Thymus (tissue), 11 donors: ENCODE data around the gene GPC6. TPM values are rescaled to one million over a fixed set of nuclear protein-coding genes. Genes with fewer than 3 reads are reported as not detected.

Experiments used
- DNase-seq, 9 donors: peaks; one replicate each; pipeline ENCODE4 v3.0.0-alpha.2; 2013; ENCODE audit warnings: low spot score in 9 of 9, low read depth in 6 of 9, missing footprints in 1 of 9
- H3K27ac ChIP-seq, 2 donors: one replicate each; pipeline ENCODE4 v1.5.1; 2013; ENCODE audit warnings: control low read depth in 1 of 2, low read depth in 1 of 2, low read length in 1 of 2, mild to moderate bottlenecking in 1 of 2, moderate library complexity in 1 of 2
- H3K27me3 ChIP-seq, 2 donors: one replicate each; pipeline ENCODE4 v1.5.1; 2013; ENCODE audit warnings: low read length in 1 of 2; ENCODE audit not compliant: control insufficient read depth in 2 of 2, insufficient read depth in 1 of 2
- H3K36me3 ChIP-seq, 2 donors: one replicate each; pipeline ENCODE4 v1.5.1; 2013; ENCODE audit warnings: low read length in 1 of 2, mild to moderate bottlenecking in 1 of 2, moderate library complexity in 1 of 2; ENCODE audit not compliant: control insufficient read depth in 2 of 2, insufficient read depth in 2 of 2
- H3K4me1 ChIP-seq, 2 donors: one replicate each; pipeline ENCODE4 v1.5.1; 2013; ENCODE audit warnings: low read length in 2 of 2; ENCODE audit not compliant: control insufficient read depth in 2 of 2, insufficient read depth in 2 of 2
- H3K4me3 ChIP-seq, 2 donors: one replicate each; pipeline ENCODE4 v1.5.1; 2013; ENCODE audit warnings: low read length in 2 of 2, control low read depth in 1 of 2, mild to moderate bottlenecking in 1 of 2
- H3K9me3 ChIP-seq, 2 donors: one replicate each; pipeline ENCODE4 v1.5.1; 2013; ENCODE audit warnings: low read length in 1 of 2, mild to moderate bottlenecking in 1 of 2; ENCODE audit not compliant: control insufficient read depth in 2 of 2, insufficient read depth in 1 of 2
- WGBS: extraction: QIAGEN DNeasy Blood & Tissue Kit; methylation state at CpG from one replicate; pipeline ENCODE4 v1.1.7; 2013; 5-methylcytosine and 5-hydroxymethylcytosine counted together
- polyA plus RNA-seq: library from polyadenylated mRNA; stranded (reverse); fragments of 200-250 nt; gene quantifications from one replicate; pipeline ENCODE4 v1.2.3, GENCODE V29; 2013
- total RNA-seq: library from RNA; stranded (reverse); fragments of 120-200 nt; gene quantifications from one replicate; pipeline ENCODE4 v1.2.4, GENCODE V29; 2013
- donor health status: healthy.

GPC6 gene
- total and polyA plus RNA-seq, 2 donors = 1.1 to 6.9 TPM

DNA sequence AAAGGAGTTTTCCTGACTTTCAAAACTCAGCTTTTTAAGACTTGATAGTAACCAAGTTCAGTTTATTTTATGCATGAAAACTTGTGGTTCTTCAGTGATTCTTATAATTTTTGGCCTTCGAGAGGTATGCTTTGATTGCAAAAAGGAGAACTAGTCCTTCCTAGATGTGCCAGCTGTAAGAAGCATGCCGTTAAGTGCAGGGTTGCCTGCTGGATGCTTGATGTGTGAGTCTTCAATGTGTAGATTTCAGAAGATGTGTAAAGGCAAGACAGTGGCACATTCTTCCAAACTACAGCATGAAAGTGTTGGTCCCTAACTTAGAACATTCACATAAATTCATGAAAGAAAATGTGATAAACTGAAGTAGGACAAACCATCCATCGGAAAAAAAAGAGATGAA, 720.4 kb downstream of the GPC6 start:
- H3K27ac ChIP-seq = no peak overlapping the region
- H3K27me3 ChIP-seq = no peaks in the 10 kb centered on the region
- H3K36me3 ChIP-seq = no peaks in the 10 kb centered on the region
- no peaks in the 10 kb centered on the region for H3K4me1 ChIP-seq
- WGBS = 86% methylated on average over 3 of the region's 3 CpGs
- no peak for DNase-seq
- H3K9me3 ChIP-seq = no peaks in the 10 kb centered on the region
- no peak overlapping the region for H3K4me3 ChIP-seq

DNA sequence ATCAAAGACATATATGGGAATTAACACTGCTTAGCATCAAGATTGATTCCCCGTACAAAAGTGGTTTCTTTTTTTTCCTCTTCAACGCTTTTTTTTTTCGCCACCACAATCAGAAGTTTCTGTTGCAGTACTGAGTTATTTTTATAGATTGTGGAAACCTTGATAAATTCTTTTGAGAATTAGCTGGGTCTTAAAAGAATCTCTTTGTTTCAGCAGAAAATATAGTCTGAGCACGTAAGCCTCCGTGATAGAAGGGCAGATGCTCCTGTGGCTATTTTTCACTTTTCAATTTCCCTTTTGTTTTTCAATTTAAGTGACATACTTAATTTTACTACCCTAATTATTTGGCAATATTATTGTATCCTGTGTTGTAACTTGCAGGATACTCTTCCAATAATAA, 721.0 kb downstream of the GPC6 start:
- 83% methylated on average over 5 of the region's 5 CpGs for WGBS

DNA sequence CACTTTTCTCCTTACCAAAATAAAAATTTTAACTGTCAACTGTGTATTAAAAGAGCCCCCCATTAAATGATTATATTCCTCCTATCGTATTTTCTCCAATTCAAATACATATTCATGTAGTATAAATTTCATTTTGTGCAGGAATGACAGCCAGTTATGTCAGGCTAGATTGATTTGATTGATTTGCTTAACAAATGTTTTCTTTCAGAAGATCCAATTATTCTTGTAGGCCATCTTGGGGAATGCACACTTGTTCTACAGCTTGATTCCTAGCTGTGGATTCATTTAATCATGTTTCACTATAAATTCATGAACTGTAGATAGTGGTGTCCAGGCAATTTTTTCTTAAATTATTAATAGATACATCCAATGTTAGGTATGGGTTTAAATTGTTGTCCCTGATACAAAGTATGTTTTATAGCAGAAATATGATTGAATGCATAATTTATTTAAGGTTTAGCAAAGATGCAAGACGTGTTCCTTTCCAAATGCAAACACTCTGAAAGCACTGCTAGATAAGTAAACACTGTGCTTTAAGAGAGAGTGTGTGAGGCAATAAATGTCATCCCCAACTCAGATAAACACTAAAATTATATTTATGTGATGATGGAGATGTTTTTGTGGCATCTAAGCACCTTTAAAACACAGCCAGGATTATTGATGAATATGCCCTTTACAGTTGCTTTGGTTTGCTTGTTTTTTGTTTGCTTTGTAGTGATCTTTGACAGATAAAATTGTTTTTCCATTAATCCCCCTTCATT, 721.7 kb downstream of the GPC6 start:
- H3K9me3 ChIP-seq = no peaks in the 10 kb centered on the region
- H3K27ac ChIP-seq = no peak overlapping the region
- no peak for DNase-seq
- H3K4me1 ChIP-seq = no peaks in the 10 kb centered on the region
- WGBS = 87% methylated on average over 2 of the region's 2 CpGs
- no peak overlapping the region for H3K4me3 ChIP-seq
- no peaks in the 10 kb centered on the region for H3K27me3 ChIP-seq
- no peaks in the 10 kb centered on the region for H3K36me3 ChIP-seq

More for the DNA sequence above, 721.0 kb downstream of the GPC6 start:
- Histone ChIP-seq H3K9me3 (no peaks in the 10 kb centered on the region), H3K36me3 (no peaks in the 10 kb centered on the region), H3K27ac (no peak overlapping the region), H3K27me3 (no peaks in the 10 kb centered on the region), H3K4me3 (no peak overlapping the region), H3K4me1 (no peaks in the 10 kb centered on the region)
- DNase-seq = no peak

DNA sequence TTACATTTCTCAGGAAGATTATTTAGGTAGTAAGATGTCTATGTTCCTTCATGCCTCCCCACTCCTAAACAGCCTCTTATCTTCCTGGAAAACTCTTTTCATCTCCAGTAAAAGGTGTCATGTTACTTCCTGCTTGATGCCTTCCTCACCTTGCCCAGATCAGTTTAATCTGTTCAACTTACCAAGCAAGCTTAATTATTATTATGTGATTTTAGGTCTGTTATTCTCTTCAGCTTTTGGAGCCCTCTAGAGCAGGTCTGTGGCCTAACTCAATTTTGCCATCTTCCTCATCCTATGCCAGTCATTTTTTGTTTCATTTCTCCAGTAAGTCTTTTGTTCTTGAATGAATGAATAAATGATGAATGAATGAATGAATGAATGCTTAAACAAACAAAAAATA, 724.5 kb downstream of the GPC6 start:
- H3K27me3 ChIP-seq = no peaks in the 10 kb centered on the region
- H3K4me3 ChIP-seq = no peak overlapping the region
- H3K9me3 ChIP-seq = no peaks in the 10 kb centered on the region
- DNase-seq = no peak
- H3K36me3 ChIP-seq = no peaks in the 10 kb centered on the region
- H3K27ac ChIP-seq = no peak overlapping the region
- H3K4me1 ChIP-seq = no peaks in the 10 kb centered on the region

DNA sequence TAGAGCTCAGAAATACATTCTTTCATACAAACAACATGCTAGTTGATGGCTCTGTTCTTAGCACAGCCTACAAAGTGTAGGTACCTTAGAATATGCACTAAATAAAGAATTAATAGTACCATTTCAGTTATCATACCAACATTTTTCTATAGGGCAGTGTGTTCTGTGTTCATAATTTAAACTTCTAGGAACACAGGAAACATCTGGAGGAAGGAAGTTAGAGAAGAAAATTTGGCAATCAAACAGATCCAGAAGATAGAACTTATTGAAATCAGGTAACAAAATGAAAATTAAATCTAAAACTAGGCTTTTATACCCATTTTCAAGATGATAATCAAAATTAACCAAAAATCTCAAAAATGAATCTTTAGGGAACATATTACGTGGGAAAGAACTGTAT, 725.3 kb downstream of the GPC6 start:
- H3K27ac ChIP-seq = no peak overlapping the region
- WGBS = 99% methylated on average over 1 of the region's 1 CpG
- no peaks in the 10 kb centered on the region for H3K36me3 ChIP-seq
- no peaks in the 10 kb centered on the region for H3K4me1 ChIP-seq
- H3K27me3 ChIP-seq = no peaks in the 10 kb centered on the region
- H3K9me3 ChIP-seq = no peaks in the 10 kb centered on the region
- no peak overlapping the region for H3K4me3 ChIP-seq
- DNase-seq = no peak

DNA sequence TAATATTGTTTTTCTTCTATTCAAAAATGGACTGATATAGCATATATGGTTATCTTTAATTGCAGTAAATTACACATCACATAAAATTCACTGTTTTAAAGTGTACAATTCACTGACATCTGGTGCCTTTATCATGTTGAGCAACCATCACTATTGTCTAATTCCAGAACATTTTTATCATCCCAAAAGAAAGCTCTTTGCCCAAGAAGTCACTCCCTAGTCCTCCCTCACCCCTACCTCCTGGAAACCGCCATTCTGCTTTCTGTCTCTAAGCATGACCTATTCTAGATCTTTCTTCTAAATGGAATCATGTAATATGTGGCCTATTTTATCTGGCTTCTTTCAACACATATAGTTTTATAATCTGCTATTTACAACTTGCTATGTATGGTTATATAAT, 727.2 kb downstream of the GPC6 start:
- Histone ChIP-seq H3K36me3 (no peaks in the 10 kb centered on the region), H3K4me3 (no peak overlapping the region), H3K4me1 (no peaks in the 10 kb centered on the region), H3K27ac (no peak overlapping the region), H3K27me3 (no peaks in the 10 kb centered on the region), H3K9me3 (no peaks in the 10 kb centered on the region)
- WGBS = 96% methylated on average over 1 of the region's 1 CpG
- DNase-seq = no peak

DNA sequence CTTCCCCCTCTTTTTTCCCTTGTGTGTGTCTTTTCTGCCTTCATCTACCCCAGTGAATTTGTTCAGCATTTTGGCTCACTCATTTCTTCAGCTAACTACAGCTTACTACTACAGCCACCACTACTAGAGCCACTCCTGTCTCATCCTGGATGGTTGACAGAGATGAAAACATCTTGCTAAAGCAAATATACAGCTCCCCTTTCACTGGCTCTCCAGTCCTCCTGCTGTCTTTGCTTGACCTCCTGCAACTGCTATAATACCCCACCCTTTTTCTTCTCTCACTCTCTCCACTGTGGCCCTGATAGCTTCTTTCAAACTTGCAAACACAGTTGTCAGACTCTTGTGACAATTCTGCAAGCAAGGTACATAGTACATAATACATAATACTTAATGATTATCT, 729.3 kb downstream of the GPC6 start:
- Histone ChIP-seq H3K27ac (no peak overlapping the region), H3K9me3 (no peaks in the 10 kb centered on the region), H3K4me3 (no peak overlapping the region), H3K27me3 (no peaks in the 10 kb centered on the region), H3K36me3 (no peaks in the 10 kb centered on the region), H3K4me1 (no peaks in the 10 kb centered on the region)
- no peak for DNase-seq

DNA sequence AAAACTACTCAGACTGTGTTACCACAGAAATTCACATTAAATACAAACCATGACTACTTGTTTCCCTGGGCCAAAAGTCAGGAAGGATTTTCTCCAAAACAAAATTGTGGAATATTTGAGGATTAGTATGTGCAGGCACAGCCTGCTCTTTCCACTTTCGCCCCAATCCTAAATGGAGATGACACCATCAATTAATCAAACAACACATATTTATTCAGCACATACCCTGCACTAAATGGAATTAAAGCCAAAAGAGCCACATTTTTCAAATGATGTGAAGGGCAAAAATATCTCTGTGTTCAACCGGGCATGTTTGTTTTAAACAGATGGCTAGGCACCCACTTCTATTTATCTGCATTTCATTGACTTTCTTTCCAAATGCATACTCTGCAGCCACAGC, 729.8 kb downstream of the GPC6 start:
- H3K27ac ChIP-seq = no peak overlapping the region
- 96% methylated on average over 2 of the region's 2 CpGs for WGBS

DNA sequence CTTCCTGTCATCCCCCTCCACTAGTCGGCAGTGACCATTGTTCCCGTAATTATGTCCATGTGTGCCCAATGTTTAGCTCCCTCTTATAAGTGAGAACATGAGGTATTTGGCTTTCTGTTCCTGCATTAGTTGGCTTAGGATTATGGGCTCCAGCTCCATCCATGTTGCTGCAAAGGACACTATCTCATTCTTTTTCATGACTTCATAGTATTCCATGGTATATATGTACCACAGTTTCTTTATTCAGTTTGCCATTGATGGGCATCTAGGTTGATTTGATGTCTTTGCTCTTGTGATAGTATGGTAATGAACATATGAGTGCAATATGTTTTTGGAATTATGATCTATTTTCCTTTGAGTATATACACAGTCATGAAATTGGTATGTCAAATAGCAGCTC, 730.8 kb downstream of the GPC6 start:
- H3K27me3 ChIP-seq = no peaks in the 10 kb centered on the region
- 99% methylated on average over 2 of the region's 2 CpGs for WGBS
- no peaks in the 10 kb centered on the region for H3K36me3 ChIP-seq
- no peak overlapping the region for H3K4me3 ChIP-seq
- DNase-seq = no peak
- H3K27ac ChIP-seq = no peak overlapping the region
- no peaks in the 10 kb centered on the region for H3K9me3 ChIP-seq
- no peaks in the 10 kb centered on the region for H3K4me1 ChIP-seq

More for the DNA sequence above, 729.8 kb downstream of the GPC6 start:
- no peaks in the 10 kb centered on the region for H3K4me1 ChIP-seq
- DNase-seq = no peak
- H3K4me3 ChIP-seq = no peak overlapping the region
- H3K27me3 ChIP-seq = no peaks in the 10 kb centered on the region
- H3K9me3 ChIP-seq = no peaks in the 10 kb centered on the region
- H3K36me3 ChIP-seq = no peaks in the 10 kb centered on the region
